H1 (cell line): ENCODE results near the gene PLPPR3. TPM values are rescaled to one million over a fixed set of nuclear protein-coding genes. Genes with fewer than 3 reads are reported as not detected.
"Not testable (repeated sequence)": the region's sequence is repeated elsewhere in the genome, so short reads cannot be mapped to it uniquely, and the experiment has no call there.

Source experiments
- CTCF ChIA-PET: fragments of 300-600 bp; sonication (Branson Sonifier 250); formaldehyde crosslinking; loops from one replicate; lab custom pipeline; 2021; ENCODE audit not compliant: partially characterized antibody; lab: Charles Lee
- POLR2A ChIA-PET: fragments of 300-600 bp; sonication (Branson Sonifier 250); formaldehyde crosslinking; loops from one replicate; lab custom pipeline; 2021; ENCODE audit warnings: inconsistent platforms; ENCODE audit not compliant: partially characterized antibody; lab: Charles Lee
- DNase-seq, 2 experiments: peaks; one replicate each; pipeline versions ENCODE4 v3.0.0 to v3.0.0-alpha.2; 2010 to 2022; ENCODE audit warnings: low spot score in 2 of 2, low read depth in 1 of 2, mixed read lengths in 1 of 2
- FAIRE-seq: peaks from 2 replicates; lab custom pipeline; 2011; peaks lifted over from hg19 to GRCh38; lab: Jason Lieb, UNC
- H2AFZ ChIP-seq: 2 replicates; pipeline ENCODE4 v1.8.1; 2012; ENCODE audit warnings: low read length, inconsistent platforms
- H2AK5ac ChIP-seq: 2 replicates; pipeline ENCODE4 v1.6.1; 2013; ENCODE audit warnings: low read depth, low read length
- H2BK120ac ChIP-seq: replicated peaks from 2 replicates; pipeline ENCODE3; 2013; ENCODE audit warnings: low read depth, low read length, inconsistent platforms
- H2BK12ac ChIP-seq: 2 replicates; pipeline ENCODE4 v1.6.1; 2013; ENCODE audit warnings: low read depth, low read length
- H2BK15ac ChIP-seq: 2 replicates; pipeline ENCODE4 v1.6.1; 2013; ENCODE audit warnings: low read length
- H2BK20ac ChIP-seq: 2 replicates; pipeline ENCODE4 v1.6.1; 2013; ENCODE audit warnings: low read length
- H2BK5ac ChIP-seq: 2 replicates; pipeline ENCODE4 v1.6.1; 2013; ENCODE audit warnings: low read depth, low read length
- H3K14ac ChIP-seq: 2 replicates; pipeline ENCODE4 v1.6.1; 2013; ENCODE audit warnings: inconsistent platforms; ENCODE audit not compliant: insufficient read length
- H3K18ac ChIP-seq: 2 replicates; pipeline ENCODE4 v1.6.1; 2013; ENCODE audit warnings: low read length; ENCODE audit errors: extremely low read depth
- H3K23ac ChIP-seq: 2 replicates; pipeline ENCODE4 v1.6.1; 2013; ENCODE audit warnings: inconsistent platforms; ENCODE audit not compliant: insufficient read length
- H3K23me2 ChIP-seq: 2 replicates; pipeline ENCODE4 v1.6.1; 2013; ENCODE audit warnings: low read depth, low read length
- H3K27ac ChIP-seq: 2 replicates; pipeline ENCODE4 v1.6.1; 2011; ENCODE audit warnings: low read depth, low read length, inconsistent platforms
- H3K27me3 ChIP-seq, 4 experiments: replicated peaks in 1 of 4; 1 replicate in 1 of 4; 2 replicates in 3 of 4; pipeline versions ENCODE4 v1.6.1 to v1.8.1; 2011 to 2013; ENCODE audit warnings: low read length in 3 of 4, mild to moderate bottlenecking in 3 of 4, inconsistent platforms in 2 of 4, mixed read lengths in 2 of 4, moderate library complexity in 1 of 4; ENCODE audit not compliant: control insufficient read depth in 3 of 4, insufficient read depth in 3 of 4; ENCODE audit errors: extremely low read depth in 1 of 4
- H3K36me3 ChIP-seq, 4 experiments: 2 replicates each; pipeline versions ENCODE4 v1.6.1 to v1.8.1; 2011 to 2013; ENCODE audit warnings: mild to moderate bottlenecking in 4 of 4, low read length in 3 of 4, moderate library complexity in 2 of 4, control low read depth in 1 of 4, inconsistent platforms in 1 of 4; ENCODE audit not compliant: insufficient read depth in 4 of 4, control insufficient read depth in 2 of 4
- H3K4ac ChIP-seq: replicated peaks from 2 replicates; pipeline ENCODE3; 2013; ENCODE audit warnings: low read length, low read depth, mixed read lengths, inconsistent platforms; ENCODE audit not compliant: insufficient read length
- H3K4me1 ChIP-seq, 4 experiments: replicated peaks in 1 of 4; 1 replicate in 1 of 4; 2 replicates in 3 of 4; pipeline versions ENCODE4 v1.6.1 to v1.8.1; 2011 to 2013; ENCODE audit warnings: low read length in 3 of 4, inconsistent platforms in 2 of 4, mixed read lengths in 1 of 4; ENCODE audit not compliant: insufficient read depth in 4 of 4, control insufficient read depth in 3 of 4
- H3K4me2 ChIP-seq, 2 experiments: 2 replicates each; pipeline versions ENCODE4 v1.6.1 to v1.8.1; 2011 to 2013; ENCODE audit warnings: low read depth in 2 of 2, low read length in 2 of 2, control low read depth in 1 of 2, inconsistent platforms in 1 of 2, mild to moderate bottlenecking in 1 of 2; ENCODE audit not compliant: insufficient read depth in 1 of 2
- H3K4me3 ChIP-seq, 4 experiments: fragments of 200-600, 300-600 bp in 1 of 4; sonication (generic), shearing (Covaris generic), sonication (Bioruptor Twin) in 1 of 4; 2 replicates each; pipeline versions ENCODE4 v1.5.1 to v1.8.1; 2011 to 2016; ENCODE audit warnings: low read length in 4 of 4, low read depth in 3 of 4, control low read depth in 2 of 4, inconsistent platforms in 2 of 4, mild to moderate bottlenecking in 2 of 4, mixed read lengths in 1 of 4, moderate library complexity in 1 of 4; ENCODE audit not compliant: insufficient read depth in 2 of 4; ENCODE audit errors: extremely low read depth in 1 of 4
- H3K56ac ChIP-seq: replicated peaks from 2 replicates; pipeline ENCODE3; 2013; ENCODE audit warnings: low read depth, mild to moderate bottlenecking, mixed read lengths, low read length, inconsistent platforms; ENCODE audit not compliant: insufficient read length
- H3K79me1 ChIP-seq: 2 replicates; pipeline ENCODE4 v1.6.1; 2013; ENCODE audit warnings: low read depth, low read length, control low read depth
- H3K79me2 ChIP-seq, 2 experiments: 2 replicates each; pipeline versions ENCODE4 v1.6.1 to v1.8.1; 2012 to 2013; ENCODE audit warnings: low read length in 2 of 2, mild to moderate bottlenecking in 2 of 2, inconsistent platforms in 1 of 2; ENCODE audit not compliant: insufficient read depth in 2 of 2, control insufficient read depth in 1 of 2
- H3K9ac ChIP-seq, 4 experiments: replicated peaks in 1 of 4; 1 replicate in 1 of 4; 2 replicates in 3 of 4; pipeline versions ENCODE4 v1.6.1 to v1.8.1; 2011 to 2013; ENCODE audit warnings: low read depth in 3 of 4, low read length in 3 of 4, control low read depth in 2 of 4, mild to moderate bottlenecking in 2 of 4, moderate library complexity in 2 of 4, inconsistent platforms in 1 of 4; ENCODE audit errors: extremely low read depth in 1 of 4
- H3K9me3 ChIP-seq, 2 experiments: 2 replicates each; pipeline versions ENCODE4 v1.6.1 to v1.8.1; 2012 to 2013; ENCODE audit warnings: mild to moderate bottlenecking in 2 of 2, moderate library complexity in 2 of 2, control low read depth in 1 of 2, inconsistent platforms in 1 of 2, low read depth in 1 of 2, low read length in 1 of 2, mixed read lengths in 1 of 2; ENCODE audit not compliant: insufficient read depth in 2 of 2
- H4K20me1 ChIP-seq, 2 experiments: replicated peaks in 1 of 2; 2 replicates each; pipeline versions ENCODE3 to v1.8.1; 2011 to 2013; ENCODE audit warnings: inconsistent platforms in 2 of 2, low read length in 2 of 2, mild to moderate bottlenecking in 1 of 2; ENCODE audit not compliant: insufficient read depth in 2 of 2, control insufficient read depth in 1 of 2
- H4K5ac ChIP-seq: 2 replicates; pipeline ENCODE4 v1.6.1; 2013; ENCODE audit warnings: low read length, low read depth, mixed read lengths, inconsistent platforms; ENCODE audit not compliant: insufficient read length
- H4K8ac ChIP-seq: 2 replicates; pipeline ENCODE4 v1.8.0; 2013; ENCODE audit warnings: mild to moderate bottlenecking, moderate library complexity, low read length, inconsistent platforms; ENCODE audit not compliant: insufficient read depth; ENCODE audit errors: extremely low read depth
- H4K91ac ChIP-seq: replicated peaks from 2 replicates; pipeline ENCODE3; 2013; ENCODE audit warnings: low read length, mixed read lengths, inconsistent platforms; ENCODE audit not compliant: insufficient read length
- HDAC2 ChIP-seq, 2 experiments: fragments of 300-600 bp in 1 of 2; sonication (generic) in 1 of 2; IDR thresholded peaks; 2 replicates each; pipeline ENCODE4 v1.6.1; 2011 to 2012; ENCODE audit warnings: low read depth in 2 of 2, low read length in 2 of 2, mild to moderate bottlenecking in 2 of 2, moderate library complexity in 2 of 2, borderline replicate concordance in 1 of 2, inconsistent platforms in 1 of 2
- KDM4A ChIP-seq: IDR thresholded peaks from one replicate; pipeline ENCODE4 v1.7.1; 2012; ENCODE audit warnings: low read depth, mild to moderate bottlenecking, moderate library complexity, low read length, inconsistent platforms; ENCODE audit not compliant: severe bottlenecking
- KDM5A ChIP-seq: fragments of 200-600 bp; IDR thresholded peaks from 2 replicates; pipeline ENCODE4 v1.7.1; 2012; ENCODE audit warnings: mild to moderate bottlenecking, low read length, inconsistent platforms, mixed read lengths
- NANOG ChIP-seq: IDR thresholded peaks from 2 replicates; pipeline ENCODE4 v1.6.1; 2011; ENCODE audit warnings: low read length, low read depth, mild to moderate bottlenecking, inconsistent platforms; ENCODE audit not compliant: insufficient read depth, poor library complexity, severe bottlenecking
- NRF1 ChIP-seq: IDR thresholded peaks from 2 replicates; pipeline ENCODE4 v1.6.1; 2011; ENCODE audit warnings: mild to moderate bottlenecking, low read depth, low read length, improper control_type of control experiment
- PHF8 ChIP-seq: fragments of 200-600 bp; sonication (generic); conservative IDR thresholded peaks from 2 replicates; pipeline ENCODE4 v1.7.1; 2012; ENCODE audit warnings: low read depth, mild to moderate bottlenecking, inconsistent platforms, low read length, moderate library complexity
- POU5F1 ChIP-seq: IDR thresholded peaks from 2 replicates; pipeline ENCODE4 v1.6.1; 2011; ENCODE audit warnings: low read depth, mild to moderate bottlenecking, low read length, moderate library complexity
- SP1 ChIP-seq: IDR thresholded peaks from 2 replicates; pipeline ENCODE4 v1.6.1; 2011; ENCODE audit warnings: low read depth, low read length
- TCF12 ChIP-seq: IDR thresholded peaks from 2 replicates; pipeline ENCODE4 v1.6.1; 2011; ENCODE audit warnings: low read depth, mild to moderate bottlenecking, low read length
- WGBS, 2 experiments: shearing (Covaris generic) in 1 of 2; methylation state at CpG; one replicate each; pipeline versions ENCODE4 v1.1.6 to v1.1.7; 2013 to 2015; ENCODE audit warnings: low lambda C conversion rate in 2 of 2, mixed read lengths in 2 of 2, inconsistent platforms in 1 of 2, low coverage in 1 of 2, missing lambda C conversion rate in 1 of 2; ENCODE audit not compliant: insufficient replicate concordance in 2 of 2, insufficient coverage in 1 of 2, insufficient read length in 1 of 2; ENCODE audit errors: extremely low coverage in 1 of 2, missing lambda C conversion rate in 1 of 2; 5-methylcytosine and 5-hydroxymethylcytosine counted together
- polyA plus RNA-seq, 7 experiments: library from polyadenylated mRNA; depleted of rRNA in 3 of 7; stranded (reverse) in 5 of 7; unstranded in 2 of 7; fragments of >200 nt in 5 of 7; fragments of 200-250 nt in 2 of 7; gene quantifications; 1 replicate in 5 of 7; 2 replicates in 1 of 7; 4 replicates in 1 of 7; pipeline versions ENCODE4 v1.2.1 to v1.2.3, GENCODE V29; 2011 to 2013; ENCODE audit warnings: missing spikeins in 2 of 7, mixed read lengths in 2 of 7
- total RNA-seq: library from RNA; stranded (reverse); fragmentation: NEBNext Ultra II Directional; extraction: Animal tissue kit (Norgen Biotek cat#: 25700); gene quantifications from 2 replicates; pipeline ENCODE4 v1.2.1, GENCODE V29; 2021
- TF ChIP-seq, protein P1 (sequence below): IDR thresholded peaks from 2 replicates; pipeline ENCODE4 v1.6.1; 2012; ENCODE audit warnings: inconsistent platforms

PLPPR3 gene
- total and polyA plus RNA-seq, 2 of the 8 experiments (the other 6 are each of a cell fraction or from before 2014, with no cell fraction given) = 71.7 to 76.4 TPM

DNA sequence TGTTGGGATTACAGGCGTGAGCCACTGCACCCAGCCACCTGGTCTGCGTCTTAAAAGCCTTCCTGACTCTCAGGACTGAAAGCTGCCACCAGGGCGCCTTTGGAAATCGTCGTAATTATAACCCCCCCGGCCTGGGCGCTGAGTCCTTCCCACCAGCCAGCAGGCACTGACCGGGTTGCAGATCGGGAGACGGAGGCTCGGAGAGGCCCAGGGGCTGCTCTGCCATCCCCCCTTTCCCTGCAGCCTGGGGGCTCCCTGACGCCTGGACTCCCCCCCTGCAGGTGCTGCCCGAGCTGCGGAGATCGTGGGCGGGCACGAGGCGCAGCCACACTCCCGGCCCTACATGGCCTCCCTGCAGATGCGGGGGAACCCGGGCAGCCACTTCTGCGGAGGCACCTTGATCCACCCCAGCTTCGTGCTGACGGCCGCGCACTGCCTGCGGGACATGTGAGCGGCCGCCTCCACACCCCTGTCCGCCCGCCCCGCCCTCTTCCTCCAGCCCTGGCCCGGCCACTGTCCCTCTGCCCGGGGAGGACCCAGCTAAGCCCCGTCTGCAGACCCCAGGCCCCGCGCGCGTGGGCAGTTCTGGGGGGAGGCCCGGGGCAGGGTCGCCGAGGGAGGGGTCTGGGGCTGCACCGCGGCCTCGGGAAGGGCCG is 21.6 kb upstream of the PLPPR3 start (continued):
- TF ChIP-seq TCF12 = no peak
- no peak for TF ChIP-seq PHF8
- no peak for TF ChIP-seq POU5F1
- TF ChIP-seq, protein P1, sequence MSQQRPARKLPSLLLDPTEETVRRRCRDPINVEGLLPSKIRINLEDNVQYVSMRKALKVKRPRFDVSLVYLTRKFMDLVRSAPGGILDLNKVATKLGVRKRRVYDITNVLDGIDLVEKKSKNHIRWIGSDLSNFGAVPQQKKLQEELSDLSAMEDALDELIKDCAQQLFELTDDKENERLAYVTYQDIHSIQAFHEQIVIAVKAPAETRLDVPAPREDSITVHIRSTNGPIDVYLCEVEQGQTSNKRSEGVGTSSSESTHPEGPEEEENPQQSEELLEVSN = peak; percentile 83
- no peak for TF ChIP-seq HDAC2 (IDR thresholded peaks at IDR 0.05; ENCODE audit: borderline replicate concordance in 1 of 2, low read depth in 2 of 2, low read length in 2 of 2)
- peak; percentile 73 for TF ChIP-seq KDM4A
- no peak for TF ChIP-seq KDM5A
- TF ChIP-seq NANOG = no peak
- no peak for TF ChIP-seq SP1
- TF ChIP-seq NRF1 = no peak

DNA sequence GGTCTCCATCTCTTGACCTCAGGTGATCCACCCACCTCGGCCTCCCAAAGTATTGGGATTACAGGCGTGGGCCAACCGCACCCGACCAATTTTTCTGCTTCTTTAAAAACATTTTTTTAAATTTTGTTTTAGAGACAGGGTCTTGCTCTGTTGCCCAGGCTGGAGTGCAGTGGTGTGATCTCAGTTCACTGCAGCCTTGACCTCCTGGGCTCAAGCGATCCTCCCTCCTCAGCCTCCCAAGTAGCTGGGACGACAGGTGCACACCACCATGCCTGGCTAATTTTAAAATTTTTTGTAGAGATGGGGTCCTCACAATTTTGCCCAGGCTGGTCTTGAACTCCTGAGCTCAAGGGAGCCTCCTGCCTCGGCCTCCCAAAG is 21.0 kb upstream of the PLPPR3 start:
- not testable (repeated sequence) for H3K27ac ChIP-seq, H3K18ac ChIP-seq, H2BK20ac ChIP-seq, H2BK12ac ChIP-seq, H3K4me1 ChIP-seq, H2AK5ac ChIP-seq, H3K14ac ChIP-seq, H3K79me2 ChIP-seq, H2BK120ac ChIP-seq, H3K23ac ChIP-seq, H2AFZ ChIP-seq, H3K9me3 ChIP-seq, H4K5ac ChIP-seq, H3K56ac ChIP-seq, H4K8ac ChIP-seq, H3K4ac ChIP-seq, H2BK5ac ChIP-seq, H4K20me1 ChIP-seq, H3K23me2 ChIP-seq, H3K36me3 ChIP-seq, H3K9ac ChIP-seq, H3K79me1 ChIP-seq, H4K91ac ChIP-seq, FAIRE-seq, DNase-seq, H2BK15ac ChIP-seq
- POLR2A ChIA-PET = interaction anchor here (0.6 to 5.4 kb wide), 8 partner anchors 8 to 58 kb away, joined by 3 to 30 read pairs (median 4); no protein-coding TSS in a partner anchor
- Histone ChIP-seq H3K4me2 (peak overlapping the region in 1 of 2 experiments; percentile 84; a peak in 1 of 4 replicates), H3K4me3 (peak overlapping the region in 1 of 4 experiments; percentile 53; a peak in 1 of 8 replicates), H3K27me3 (peaks cover 7 to 21% (median 16%) of the 10 kb centered on the region in 4 experiments)
- 81% methylated on average over 7 of the region's 7 CpGs; no CpG with 5 or more reads in 1 of the 2 experiments for WGBS, 2 experiments
- CTCF ChIA-PET = interaction anchor here (1.0 to 1.3 kb wide), 3 partner anchors 13 to 73 kb away, joined by 3 to 4 read pairs (median 3); no protein-coding TSS in a partner anchor
